ENCODE data around the gene CFL2.

Gene CFL2

GRCh38 chr14:34693228-34693939, 21.0 kb downstream of the CFL2 start:
- TF ChIP-seq, protein P1, sequence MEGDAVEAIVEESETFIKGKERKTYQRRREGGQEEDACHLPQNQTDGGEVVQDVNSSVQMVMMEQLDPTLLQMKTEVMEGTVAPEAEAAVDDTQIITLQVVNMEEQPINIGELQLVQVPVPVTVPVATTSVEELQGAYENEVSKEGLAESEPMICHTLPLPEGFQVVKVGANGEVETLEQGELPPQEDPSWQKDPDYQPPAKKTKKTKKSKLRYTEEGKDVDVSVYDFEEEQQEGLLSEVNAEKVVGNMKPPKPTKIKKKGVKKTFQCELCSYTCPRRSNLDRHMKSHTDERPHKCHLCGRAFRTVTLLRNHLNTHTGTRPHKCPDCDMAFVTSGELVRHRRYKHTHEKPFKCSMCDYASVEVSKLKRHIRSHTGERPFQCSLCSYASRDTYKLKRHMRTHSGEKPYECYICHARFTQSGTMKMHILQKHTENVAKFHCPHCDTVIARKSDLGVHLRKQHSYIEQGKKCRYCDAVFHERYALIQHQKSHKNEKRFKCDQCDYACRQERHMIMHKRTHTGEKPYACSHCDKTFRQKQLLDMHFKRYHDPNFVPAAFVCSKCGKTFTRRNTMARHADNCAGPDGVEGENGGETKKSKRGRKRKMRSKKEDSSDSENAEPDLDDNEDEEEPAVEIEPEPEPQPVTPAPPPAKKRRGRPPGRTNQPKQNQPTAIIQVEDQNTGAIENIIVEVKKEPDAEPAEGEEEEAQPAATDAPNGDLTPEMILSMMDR (IDR thresholded peaks at IDR 0.05; ENCODE audit: low read depth, low read length) = no peak
- H3K4me3 ChIP-seq (ENCODE audit: low read depth, low read length) = no peak overlapping the region

DNA sequence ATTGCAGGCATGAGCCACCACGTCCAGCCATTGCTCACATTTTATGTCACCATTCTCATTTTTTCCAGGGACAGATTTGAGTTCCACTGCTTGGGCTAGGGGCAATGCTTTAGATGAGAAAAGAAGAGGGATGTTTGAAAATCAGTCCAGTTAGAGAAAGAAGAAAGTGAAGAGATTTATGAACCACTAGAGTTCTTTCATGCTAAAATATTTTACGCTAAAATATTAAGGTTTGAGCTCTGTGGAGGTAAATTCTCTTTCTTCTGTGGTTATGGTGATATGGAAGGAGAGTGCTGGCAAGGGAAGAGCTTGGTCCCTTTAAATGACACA, 21.5 kb downstream of the CFL2 start:
- TF ChIP-seq, protein P1 (IDR thresholded peaks at IDR 0.05; ENCODE audit: low read depth, low read length) = no peak
- no peak overlapping the region for H3K4me3 ChIP-seq (ENCODE audit: low read depth, low read length)

GRCh38 chr14:34692348-34692747, 22.0 kb downstream of the CFL2 start:
- H3K4me3 ChIP-seq (ENCODE audit: low read depth, low read length) = no peak overlapping the region
- TF ChIP-seq, protein P1 (IDR thresholded peaks at IDR 0.05; ENCODE audit: low read depth, low read length) = no peak

DNA sequence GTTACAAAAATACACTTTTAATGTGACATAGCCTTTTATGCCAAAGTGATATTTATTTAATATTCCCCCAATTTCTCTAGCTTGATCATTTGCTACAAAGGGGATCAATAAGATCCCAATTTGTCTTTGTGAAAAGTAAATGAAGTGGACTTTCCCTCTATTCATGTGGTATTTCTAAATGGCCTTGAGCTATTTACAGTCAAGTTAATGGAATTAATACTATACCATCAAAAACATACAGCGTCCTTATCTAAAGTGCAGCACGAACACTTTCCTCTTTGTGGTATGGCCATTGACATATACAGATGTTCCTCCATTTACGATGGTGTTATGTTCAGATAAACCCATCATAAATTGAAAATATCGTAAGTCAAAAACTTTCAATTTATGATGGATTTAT, 23.2 kb downstream of the CFL2 start:
- no peak overlapping the region for H3K4me3 ChIP-seq (ENCODE audit: low read depth, low read length)
- TF ChIP-seq, protein P1 (IDR thresholded peaks at IDR 0.05; ENCODE audit: low read depth, low read length) = no peak

GRCh38 chr14:34688470-34689206, 25.8 kb downstream of the CFL2 start:
- no peak overlapping the region for H3K4me3 ChIP-seq (ENCODE audit: low read depth, low read length)
- TF ChIP-seq, protein P1 (IDR thresholded peaks at IDR 0.05; ENCODE audit: low read depth, low read length) = no peak

DNA sequence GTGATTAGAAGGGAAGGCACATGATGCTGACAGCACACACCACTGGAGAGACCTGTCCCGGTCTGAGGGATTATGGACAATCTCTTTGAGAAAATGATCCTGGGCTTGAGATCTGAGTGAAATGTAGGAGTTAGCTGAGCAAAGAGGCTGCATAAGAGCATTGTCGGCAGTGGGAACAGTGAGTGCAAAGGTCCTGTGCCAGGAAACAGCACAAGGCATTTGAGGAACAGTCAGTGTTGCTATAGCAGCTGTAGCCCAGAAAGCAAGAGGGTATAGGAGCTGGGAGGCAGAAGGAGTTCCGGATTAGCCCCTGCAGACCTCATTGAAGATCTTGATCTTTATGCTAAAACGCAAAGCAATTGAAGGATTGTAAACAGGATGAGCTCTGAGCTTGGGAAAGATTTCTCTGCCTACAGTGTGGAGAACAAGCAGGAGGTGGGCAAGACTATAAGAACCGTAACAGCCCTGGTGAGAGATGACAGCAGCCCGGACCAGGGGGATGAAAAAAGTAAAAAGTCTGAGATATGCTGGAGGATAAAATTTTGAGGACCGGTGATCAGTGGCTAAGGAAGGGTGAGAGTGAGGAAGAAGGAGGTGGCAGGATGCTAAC, 28.5 kb downstream of the CFL2 start:
- H3K4me3 ChIP-seq (ENCODE audit: low read depth, low read length) = no peak overlapping the region
- TF ChIP-seq, protein P1 (IDR thresholded peaks at IDR 0.05; ENCODE audit: low read depth, low read length) = no peak

- H3K4me3 ChIP-seq (ENCODE audit: low read depth, low read length) = no peak overlapping the region
- TF ChIP-seq, protein P1 (IDR thresholded peaks at IDR 0.05; ENCODE audit: low read depth, low read length) = no peak
These were observed 29.8 kb downstream of the CFL2 start for GRCh38 chr14:34684578-34684977.
